ENCODE data around the gene TRIM4.
"Not testable (repeated sequence)": the region's sequence is repeated elsewhere in the genome, so short reads cannot be mapped to it uniquely, and the experiment has no call there.

Gene TRIM4

GRCh38 chr7:99919814-99920112, 433 bp upstream of the TRIM4 start:
- DNase-seq (ENCODE audit: low read depth in 2 of 2) = no peak

GRCh38 chr7:99910976-99911375, 8.4 kb downstream of the TRIM4 start:
- no peak for DNase-seq (ENCODE audit: low read depth in 2 of 2)

- DNase-seq (ENCODE audit: low read depth in 2 of 2) = no peak
These were observed 17.7 kb downstream of the TRIM4 start for GRCh38 chr7:99901581-99901980.

DNA sequence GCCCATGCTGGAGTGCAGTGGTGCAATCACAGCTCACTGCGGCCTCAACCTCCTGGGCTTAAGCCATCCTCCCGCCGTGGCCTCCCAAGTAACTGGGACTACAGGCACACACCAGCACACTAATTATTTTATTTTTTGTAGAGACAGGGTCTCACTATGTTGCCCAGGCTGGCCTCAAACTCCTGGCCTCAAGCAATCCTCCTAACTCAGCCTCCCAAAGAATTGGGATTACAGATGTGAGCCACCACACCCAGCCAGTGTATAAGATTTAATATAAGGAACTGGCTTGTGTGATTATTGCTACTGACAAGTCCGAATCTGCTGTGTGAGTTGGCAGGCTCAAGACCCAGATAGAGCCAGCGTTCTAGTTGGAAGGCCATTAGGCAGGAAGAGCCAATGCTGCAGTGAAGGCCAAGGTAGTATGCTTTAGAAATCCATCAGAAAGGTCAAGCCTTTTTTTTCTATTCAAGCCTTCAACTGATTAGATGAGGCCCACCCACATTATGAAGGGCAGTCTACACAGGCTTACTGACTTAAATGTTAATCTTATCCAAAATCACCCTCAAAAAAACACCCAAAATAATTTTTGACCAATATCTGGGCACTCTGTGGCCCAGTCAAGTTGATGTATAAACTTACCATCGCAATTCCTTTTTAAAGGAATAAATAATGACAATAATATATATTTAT, 19.4 kb downstream of the TRIM4 start:
- no peak for DNase-seq (ENCODE audit: low read depth in 2 of 2)

DNA sequence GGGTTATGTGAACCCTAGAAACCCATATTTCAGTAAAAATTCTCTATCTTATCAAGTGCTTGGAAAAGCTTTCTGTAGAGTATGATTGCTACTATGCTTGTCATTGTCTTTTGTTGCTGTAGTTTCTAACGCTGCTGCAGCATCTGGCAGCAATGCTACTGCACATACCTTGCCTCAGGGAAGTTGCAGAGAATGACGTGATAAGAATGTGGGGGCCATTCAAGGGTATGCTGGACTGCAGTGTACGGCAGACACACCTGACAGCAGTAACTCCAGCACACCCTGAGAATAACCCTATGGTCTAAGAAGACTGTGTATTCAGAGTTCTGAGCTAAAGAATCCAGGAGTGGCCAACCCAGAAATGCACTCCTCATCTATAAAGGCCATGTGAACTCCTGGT, 20.5 kb downstream of the TRIM4 start:
- no peak for DNase-seq (ENCODE audit: low read depth in 2 of 2)

DNA sequence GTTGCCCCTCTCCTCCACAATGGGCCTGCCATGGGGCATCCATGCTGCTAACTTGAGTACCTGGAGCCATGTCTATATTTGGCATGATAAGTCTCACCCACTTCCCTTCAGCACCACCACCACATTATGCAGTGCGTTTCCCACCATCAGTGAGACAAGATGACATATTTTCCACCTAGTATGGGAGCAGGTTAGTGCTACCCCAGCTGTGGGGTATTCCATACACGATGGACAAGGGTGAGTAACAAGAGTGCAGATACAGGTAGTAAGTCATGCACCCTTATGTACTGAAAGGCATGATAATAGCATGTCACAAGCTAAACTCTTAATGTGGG, 21.3 kb downstream of the TRIM4 start:
- DNase-seq (ENCODE audit: low read depth in 2 of 2) = no peak

- no peak for DNase-seq (ENCODE audit: low read depth in 2 of 2)
These were observed 21.9 kb downstream of the TRIM4 start for GRCh38 chr7:99897322-99898022.

DNA sequence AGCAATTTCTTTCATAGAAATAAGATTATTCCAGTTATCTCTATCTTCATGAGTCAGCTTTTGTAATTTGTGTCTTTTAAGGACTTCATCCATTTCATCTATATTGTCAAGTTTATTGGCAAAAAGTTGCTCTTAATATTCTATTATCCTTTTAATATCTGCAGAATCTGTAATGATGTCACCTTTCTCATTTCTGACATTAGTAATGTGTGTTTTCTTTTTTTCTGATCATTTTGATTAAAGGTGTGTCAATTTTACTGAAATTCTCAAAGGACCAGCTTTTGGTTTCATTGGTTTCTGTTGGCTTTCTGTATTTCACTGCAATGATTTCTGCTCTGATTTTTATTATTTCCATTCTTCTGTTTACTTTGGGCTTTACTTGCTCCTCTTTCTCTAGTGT, 24.6 kb downstream of the TRIM4 start:
- DNase-seq (ENCODE audit: low read depth in 2 of 2) = no peak

GRCh38 chr7:99893280-99893679, 26.1 kb downstream of the TRIM4 start:
- DNase-seq (ENCODE audit: low read depth in 2 of 2) = no peak

DNA sequence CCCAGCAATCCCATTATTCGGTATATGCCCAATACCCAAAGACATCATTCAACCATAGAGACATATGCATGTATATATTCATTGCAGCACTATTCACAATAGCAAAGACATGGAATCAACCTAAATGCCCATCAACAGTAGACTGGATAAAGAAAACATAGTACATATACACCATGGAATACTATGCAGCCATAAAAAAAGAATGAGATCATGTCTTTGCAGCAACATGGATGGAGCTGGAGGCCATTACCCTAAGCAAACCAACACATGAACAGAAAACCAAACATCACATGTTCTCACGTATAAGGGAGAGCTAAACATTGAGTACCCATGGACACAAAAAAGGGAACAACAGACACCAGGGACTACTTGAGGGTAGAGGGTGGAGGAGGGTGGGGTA, 29.0 kb downstream of the TRIM4 start:
- DNase-seq (ENCODE audit: low read depth in 2 of 2) = not testable (repeated sequence)

DNA sequence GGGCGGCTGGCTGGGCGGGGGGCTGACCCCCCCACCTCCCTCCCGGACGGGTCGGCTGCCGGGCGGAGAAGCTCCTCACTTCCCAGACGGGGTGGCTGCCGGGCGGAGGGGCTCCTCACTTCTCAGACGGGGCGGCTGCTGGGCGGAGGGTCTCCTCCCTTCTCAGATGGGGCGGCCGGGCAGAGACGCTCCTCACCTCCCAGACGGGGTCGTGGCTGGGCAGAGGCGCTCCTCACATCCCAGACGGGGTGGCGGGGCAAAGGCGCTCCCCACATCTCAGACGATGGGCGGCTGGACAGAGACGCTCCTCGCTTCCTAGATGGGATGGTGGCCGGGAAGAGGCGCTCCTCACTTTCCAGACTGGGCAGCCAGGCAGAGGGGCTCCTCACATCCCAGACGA, 31.0 kb downstream of the TRIM4 start:
- DNase-seq (ENCODE audit: low read depth in 2 of 2) = not testable (repeated sequence)

DNA sequence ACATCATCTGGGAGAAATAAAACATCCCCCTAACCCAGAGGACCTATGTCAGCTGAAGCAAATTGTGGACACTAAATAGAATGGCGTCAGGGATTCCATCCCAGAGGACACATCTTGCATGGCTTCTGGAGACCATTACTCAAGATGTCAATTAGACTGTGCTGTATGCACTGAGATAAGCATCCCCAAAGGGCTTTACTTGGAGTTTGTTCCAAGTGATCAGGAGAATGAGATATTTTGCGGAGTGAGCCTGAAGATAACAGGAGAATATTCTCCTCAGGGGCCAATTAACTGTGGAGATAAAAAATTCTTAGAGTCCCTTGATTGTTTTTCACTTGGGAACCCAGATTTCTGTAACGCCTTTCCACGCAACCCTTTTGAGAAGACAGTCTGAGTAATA, 38.0 kb downstream of the TRIM4 start:
- no peak for DNase-seq (ENCODE audit: low read depth in 2 of 2)

- DNase-seq (ENCODE audit: low read depth in 2 of 2) = no peak
These were observed 42.4 kb downstream of the TRIM4 start, which contains the start of gene OR2AE1 for GRCh38 chr7:99876933-99877332. TSS of gene OR2AE1 (minus strand) at chr7:99877033. CDS start at chr7:99877033, 0 bp downstream.

GRCh38 chr7:99876491-99876890, 42.8 kb downstream of the TRIM4 start:
- no peak for DNase-seq (ENCODE audit: low read depth in 2 of 2)

DNA sequence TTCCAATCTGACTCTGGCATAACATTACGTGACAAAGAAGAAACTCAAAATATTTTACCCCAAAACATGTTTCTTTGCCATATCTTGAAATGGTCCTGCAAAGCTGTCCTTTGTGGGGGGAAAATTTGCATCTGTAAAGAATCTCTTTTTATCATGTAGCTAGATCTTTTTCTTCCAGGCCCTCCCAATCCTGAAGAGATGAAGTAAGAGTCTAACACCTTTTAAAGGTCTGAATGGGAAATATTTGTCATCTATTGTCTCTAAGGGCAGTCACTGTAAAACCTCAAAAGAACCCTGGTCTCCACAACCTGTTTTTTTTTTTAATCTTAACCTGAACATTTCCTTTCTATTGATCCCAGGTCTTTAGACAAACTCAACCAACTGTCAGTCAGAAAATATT, 51.1 kb downstream of the TRIM4 start:
- DNase-seq (ENCODE audit: low read depth in 2 of 2) = no peak

DNA sequence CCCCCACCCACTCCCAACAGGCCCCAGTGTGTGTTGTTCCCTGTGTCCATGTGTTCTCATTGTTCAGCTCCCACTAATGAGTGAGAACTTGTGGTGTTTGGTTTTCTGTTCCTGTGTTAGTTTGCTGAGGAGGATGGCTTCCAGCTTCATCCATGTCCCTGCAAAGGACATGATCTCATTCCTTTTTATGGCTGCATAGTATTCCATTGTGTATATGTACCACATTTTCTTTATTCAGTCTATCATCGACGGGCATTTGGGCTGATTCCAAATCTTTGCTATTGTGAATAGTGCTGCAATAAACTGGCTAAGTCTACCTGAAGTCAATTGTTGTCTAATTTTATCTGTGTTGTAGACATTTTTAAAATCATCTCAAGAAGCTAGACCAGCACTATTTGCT, 51.9 kb downstream of the TRIM4 start:
- not testable (repeated sequence) for DNase-seq (ENCODE audit: low read depth in 2 of 2)

DNA sequence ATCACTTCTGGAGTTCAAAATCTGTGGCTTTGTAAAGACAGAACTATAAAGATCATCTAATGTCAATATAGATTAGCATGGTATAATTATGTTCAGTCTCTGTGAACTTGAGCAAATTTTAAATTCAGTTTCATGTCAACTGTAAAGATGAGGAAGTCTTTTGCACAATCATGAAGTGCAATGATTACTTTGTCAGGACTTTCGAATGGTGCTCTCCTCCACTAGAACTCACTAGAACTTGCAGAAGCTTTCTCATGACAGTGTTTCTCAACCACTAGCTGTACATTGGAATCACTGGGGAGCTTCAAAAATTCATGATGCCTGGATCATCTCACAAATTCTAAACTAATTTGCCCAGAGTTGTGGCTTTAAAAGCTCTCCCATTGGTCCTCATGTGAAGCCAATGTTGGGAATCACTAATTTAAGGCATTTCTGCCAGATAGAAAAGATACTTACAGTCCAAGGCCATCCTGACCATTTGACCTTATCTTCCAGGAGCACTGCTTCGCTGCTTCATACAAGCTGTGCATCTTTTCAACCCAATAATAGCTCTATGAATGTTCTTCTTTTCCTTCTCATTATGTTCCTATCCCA, 55.4 kb downstream of the TRIM4 start:
- no peak for DNase-seq (ENCODE audit: low read depth in 2 of 2)

GRCh38 chr7:99860281-99861127, 58.8 kb downstream of the TRIM4 start:
- no peak for DNase-seq (ENCODE audit: low read depth in 2 of 2)

- no peak for DNase-seq (ENCODE audit: low read depth in 2 of 2)
These were observed 64.1 kb downstream of the TRIM4 start for GRCh38 chr7:99855236-99855635.

DNA sequence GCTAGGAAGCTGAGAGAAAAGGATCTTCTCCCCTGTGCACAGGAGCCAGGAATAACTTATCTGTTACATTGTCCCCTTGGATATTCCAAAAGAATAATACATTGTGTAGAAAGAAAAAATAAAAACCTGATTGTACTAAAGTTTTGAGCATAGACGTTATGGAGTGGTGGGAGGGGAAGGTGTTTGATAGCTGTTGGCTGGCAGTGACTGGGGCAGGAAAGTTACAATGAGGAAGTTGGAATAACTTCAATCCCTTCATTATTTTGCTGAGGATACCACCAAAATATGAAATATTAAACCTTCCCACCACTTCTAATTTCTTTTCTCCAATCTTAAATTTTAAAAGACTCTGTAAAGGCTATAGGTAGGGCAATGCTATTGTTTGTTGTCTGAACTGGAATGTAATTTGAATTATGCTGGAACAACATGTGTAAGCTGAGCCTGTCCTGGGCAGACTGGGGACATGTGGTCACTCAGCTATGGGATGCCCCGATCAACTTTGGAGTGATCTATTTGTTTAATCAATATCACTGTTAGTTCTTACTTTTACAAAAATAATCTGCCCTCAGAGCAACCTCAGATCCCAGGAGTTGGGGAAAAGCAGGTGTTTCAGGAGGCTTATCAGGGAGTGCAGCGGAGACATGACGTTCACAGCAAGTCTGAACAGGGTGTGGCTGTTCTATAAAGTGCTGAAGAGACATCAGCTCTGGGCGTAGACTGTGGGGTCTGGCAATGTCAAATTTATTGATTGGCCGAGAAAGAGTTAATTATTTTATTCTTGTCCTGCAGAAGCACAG, 70.7 kb downstream of the TRIM4 start:
- DNase-seq (ENCODE audit: low read depth in 2 of 2) = no peak

GRCh38 chr7:99844328-99844727, 75.0 kb downstream of the TRIM4 start:
- DNase-seq (ENCODE audit: low read depth in 2 of 2) = no peak

GRCh38 chr7:99843808-99844207, 75.5 kb downstream of the TRIM4 start:
- no peak for DNase-seq (ENCODE audit: low read depth in 2 of 2)

Data from stimulated activated CD4-positive, alpha-beta T cell treated with anti-CD3 and anti-CD28 coated beads, Interleukin-1b, Interleukin-23, amount 100 ng/mL, for 4 hours (primary cell).